ENCODE measurements around the gene AMMECR1. TPM values are rescaled to one million over a fixed set of nuclear protein-coding genes. Genes with fewer than 3 reads are reported as not detected.
A peak's percentile ranks its signal among the peaks of the same experiment; 100 is the strongest.

Gene AMMECR1
- total and polyA plus RNA-seq, 4 donors = 3.5 to 14.0 (median 5.7) TPM

Small RNAs within 50 kb of the gene (small RNA-seq; reads per million reads assigned to genes)
- gene GNG5P2 (ENCODE audit: low replicate concordance) = not detected
- 0.87 reads per million, percentile 78 among the genes with 10 or more reads in this experiment for gene SNORD96B (ENCODE audit: low replicate concordance)

Other genes with a start within 250 kb of the AMMECR1 start
- under 1 TPM; 0.06 to 0.34 TPM for gene RTL9, start 40.8 kb upstream of the AMMECR1 start, total RNA-seq
- gene RTL9, start 40.8 kb upstream of the AMMECR1 start, polyA plus RNA-seq = under 1 TPM; 0.02 to 0.06 TPM

Data from lung (tissue), 5 donors.